ENCODE results near the gene HDAC4.

Gene HDAC4

DNA sequence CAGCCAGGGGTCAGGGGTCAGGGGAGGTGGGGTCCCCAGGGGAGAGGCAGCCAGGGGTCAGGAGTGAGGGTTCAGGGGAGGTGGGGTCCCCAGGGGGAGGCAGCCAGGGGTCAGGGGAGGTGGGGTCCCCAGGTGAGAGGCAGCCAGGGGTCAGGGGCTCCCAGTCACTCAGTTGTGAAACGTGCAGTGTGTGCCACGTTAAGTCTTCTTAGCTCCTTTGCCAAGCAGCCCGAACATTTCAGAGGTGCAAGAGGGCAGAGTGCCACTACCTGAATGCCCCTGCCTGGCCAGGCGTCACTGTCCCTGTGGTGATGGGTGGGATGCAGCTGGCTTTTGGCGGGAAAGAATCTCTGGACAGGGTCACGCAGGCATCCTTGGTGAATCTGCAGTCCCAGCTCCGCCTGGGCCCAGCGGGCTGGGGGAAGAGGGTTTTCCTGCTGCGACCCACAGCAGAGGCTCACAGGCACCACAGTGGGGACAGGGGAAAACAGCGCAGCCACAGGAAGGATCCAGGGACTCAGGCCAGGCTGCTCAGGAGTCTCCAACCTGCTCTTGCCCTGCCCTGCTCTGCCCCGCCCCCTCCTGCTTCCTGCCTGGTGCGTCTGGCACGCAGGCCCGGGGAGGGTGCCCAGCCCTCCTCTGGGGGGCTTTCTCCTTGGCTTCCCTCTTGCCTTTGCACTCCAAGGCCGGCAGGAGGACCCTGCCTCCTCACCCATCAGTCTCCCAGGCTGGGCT lies 364.7 kb downstream of the HDAC4 start:
- Mint-ChIP-seq H3K27ac (no peak overlapping the region), H3K4me3 (no peak overlapping the region), H3K36me3 (no peaks in the 10 kb centered on the region), H3K4me1 (ENCODE audit: low read depth) (no peaks in the 10 kb centered on the region), H3K9me3 (ENCODE audit: low read depth) (no peaks in the 10 kb centered on the region), H3K27me3 (peaks cover 7% of the 10 kb centered on the region)

GRCh38 chr2:239035361-239035814 lies 365.4 kb downstream of the HDAC4 start:
- no peaks in the 10 kb centered on the region for H3K36me3 Mint-ChIP-seq
- no peak overlapping the region for H3K4me3 Mint-ChIP-seq
- H3K27me3 Mint-ChIP-seq, result peaks cover 7% of the 10 kb centered on the region
- H3K4me1 Mint-ChIP-seq (ENCODE audit: low read depth), result no peaks in the 10 kb centered on the region
- no peak overlapping the region for H3K27ac Mint-ChIP-seq
- H3K9me3 Mint-ChIP-seq (ENCODE audit: low read depth), result no peaks in the 10 kb centered on the region

DNA sequence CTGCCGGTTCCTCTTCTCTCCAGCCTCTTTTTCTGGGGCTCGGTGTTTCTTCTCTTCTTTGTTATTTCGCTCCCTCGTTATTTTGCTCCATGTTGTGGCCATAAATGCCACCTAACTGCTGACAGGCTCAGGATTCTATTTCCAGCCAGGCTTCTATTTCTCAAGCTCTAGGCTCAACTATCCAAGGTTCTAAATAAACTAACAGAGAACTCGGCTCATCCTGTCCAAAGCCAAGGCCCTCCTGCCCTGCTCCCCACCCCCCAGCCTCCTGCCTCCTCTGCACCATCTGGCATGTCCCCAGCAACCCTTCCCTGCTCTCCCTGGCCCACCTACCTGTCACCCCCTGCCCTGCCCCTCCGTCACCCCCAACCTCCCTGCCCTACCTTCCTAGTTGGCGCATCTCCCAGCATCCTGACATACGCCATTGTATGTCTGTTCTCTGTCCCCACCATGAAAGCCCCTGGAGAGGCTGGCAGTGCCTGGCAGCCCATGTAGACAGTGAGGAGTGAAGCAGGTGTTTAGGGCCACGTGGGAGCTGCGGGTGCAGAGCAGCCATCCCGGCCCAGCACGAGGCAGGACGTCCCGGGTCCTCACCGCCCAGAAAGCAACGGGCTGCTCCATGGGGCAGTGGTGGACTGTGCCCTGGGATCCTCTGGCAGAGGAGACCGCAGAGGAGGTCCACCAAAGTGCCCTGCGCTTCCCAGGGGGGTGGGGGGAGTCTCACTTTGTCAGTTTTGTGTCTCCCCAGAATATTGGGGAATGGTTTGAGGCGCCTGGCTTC lies 366.1 kb downstream of the HDAC4 start:
- no peaks in the 10 kb centered on the region for H3K4me1 Mint-ChIP-seq (ENCODE audit: low read depth)

DNA sequence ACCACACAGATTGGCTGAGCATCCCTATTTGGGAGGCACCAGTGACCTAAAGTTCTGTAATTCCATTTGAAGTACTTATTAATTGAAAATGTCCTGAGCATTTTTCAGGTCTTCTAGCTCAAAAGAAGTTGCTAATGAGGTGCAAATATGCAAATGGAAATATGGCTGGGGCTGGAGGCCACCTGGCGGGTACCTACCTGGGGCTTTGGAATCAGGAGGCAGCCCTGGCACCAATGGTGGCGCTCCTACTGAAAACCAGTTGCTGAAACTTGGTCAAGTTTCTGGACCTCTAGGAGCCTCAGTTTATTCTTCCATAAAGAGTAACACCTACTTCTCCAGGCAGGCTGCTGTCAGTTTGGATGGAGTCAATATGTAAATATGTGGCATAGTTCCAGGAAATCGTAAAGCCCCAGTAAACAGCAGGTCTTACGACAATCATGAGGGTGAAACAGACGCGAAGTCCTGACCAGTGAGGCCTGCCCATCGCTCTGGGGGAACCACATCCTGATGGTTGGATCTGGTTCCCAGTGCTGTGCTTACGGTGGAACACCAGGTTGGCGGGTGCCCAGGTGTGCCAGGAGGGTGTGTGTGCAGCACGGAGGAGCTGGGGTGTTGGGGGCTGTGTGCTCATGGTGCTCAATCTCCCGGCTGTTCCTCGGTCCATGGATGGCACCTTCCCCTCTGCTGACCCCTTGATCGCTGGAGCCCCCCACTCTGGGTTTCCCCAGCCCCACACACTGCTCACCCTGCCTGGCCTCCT lies 366.8 kb downstream of the HDAC4 start:
- H3K4me3 Mint-ChIP-seq, result no peak overlapping the region
- no peaks in the 10 kb centered on the region for H3K9me3 Mint-ChIP-seq (ENCODE audit: low read depth)
- H3K27me3 Mint-ChIP-seq, result peaks cover 8% of the 10 kb centered on the region
- H3K4me1 Mint-ChIP-seq (ENCODE audit: low read depth), result no peaks in the 10 kb centered on the region
- no peaks in the 10 kb centered on the region for H3K36me3 Mint-ChIP-seq
- H3K27ac Mint-ChIP-seq, result no peak overlapping the region

More for the DNA sequence above, 366.1 kb downstream of the HDAC4 start:
- no peaks in the 10 kb centered on the region for H3K9me3 Mint-ChIP-seq (ENCODE audit: low read depth)
- peaks cover 7% of the 10 kb centered on the region for H3K27me3 Mint-ChIP-seq
- H3K27ac Mint-ChIP-seq, result no peak overlapping the region
- H3K36me3 Mint-ChIP-seq, result no peaks in the 10 kb centered on the region
- H3K4me3 Mint-ChIP-seq, result no peak overlapping the region

DNA sequence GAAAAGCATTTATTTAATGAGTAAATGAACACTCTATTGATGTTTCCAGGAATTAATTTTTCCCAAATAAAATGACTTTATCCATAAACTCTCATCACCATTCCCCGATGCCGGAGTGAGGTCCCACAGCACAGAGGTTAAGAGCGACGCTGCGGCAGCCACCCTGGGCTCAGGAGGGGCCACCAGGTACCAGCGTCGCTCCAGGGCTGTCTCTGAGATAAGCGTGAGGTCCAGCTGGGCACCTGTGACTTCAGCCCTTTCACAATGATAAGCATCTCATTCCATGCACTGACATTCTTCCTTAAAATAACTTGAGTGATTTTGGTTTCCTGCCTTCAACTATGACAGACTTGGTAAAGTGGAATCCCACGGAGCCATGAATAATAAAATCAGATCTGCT lies 370.9 kb downstream of the HDAC4 start:
- Mint-ChIP-seq H3K4me1 (ENCODE audit: low read depth) (no peaks in the 10 kb centered on the region), H3K4me3 (no peak overlapping the region), H3K27me3 (peaks cover 9% of the 10 kb centered on the region), H3K36me3 (no peaks in the 10 kb centered on the region), H3K27ac (no peak overlapping the region), H3K9me3 (ENCODE audit: low read depth) (no peaks in the 10 kb centered on the region)

DNA sequence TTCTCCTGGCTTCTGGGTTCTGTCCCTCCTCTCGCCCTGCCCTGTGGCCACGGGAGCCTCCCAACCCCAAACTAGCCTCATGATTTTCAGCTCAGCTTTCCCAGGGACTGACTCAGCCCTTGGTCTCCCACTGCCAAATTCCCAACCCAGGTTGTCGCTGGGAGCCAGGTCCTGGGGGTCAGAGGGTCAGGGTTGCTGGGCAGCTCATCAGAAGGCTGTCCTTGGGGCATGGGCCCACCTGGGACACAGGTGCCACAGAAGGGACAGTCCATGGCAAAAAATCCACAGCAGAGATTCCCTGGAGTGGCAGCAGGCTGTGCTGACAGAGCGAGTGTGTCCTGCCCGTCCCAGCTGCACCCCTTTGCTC lies 372.6 kb downstream of the HDAC4 start:
- Mint-ChIP-seq H3K9me3 (ENCODE audit: low read depth) (no peaks in the 10 kb centered on the region), H3K27ac (no peak overlapping the region), H3K27me3 (peaks cover 5% of the 10 kb centered on the region), H3K36me3 (no peaks in the 10 kb centered on the region), H3K4me1 (ENCODE audit: low read depth) (no peaks in the 10 kb centered on the region), H3K4me3 (no peak overlapping the region)

GRCh38 chr2:239027391-239028252 lies 373.2 kb downstream of the HDAC4 start:
- H3K36me3 Mint-ChIP-seq, result no peaks in the 10 kb centered on the region
- H3K4me1 Mint-ChIP-seq (ENCODE audit: low read depth), result no peaks in the 10 kb centered on the region
- no peak overlapping the region for H3K4me3 Mint-ChIP-seq
- H3K9me3 Mint-ChIP-seq (ENCODE audit: low read depth), result no peaks in the 10 kb centered on the region
- peaks cover 3% of the 10 kb centered on the region for H3K27me3 Mint-ChIP-seq
- no peak overlapping the region for H3K27ac Mint-ChIP-seq

- Mint-ChIP-seq H3K9me3 (ENCODE audit: low read depth) (no peaks in the 10 kb centered on the region), H3K27ac (no peak overlapping the region), H3K36me3 (no peaks in the 10 kb centered on the region), H3K4me1 (ENCODE audit: low read depth) (no peaks in the 10 kb centered on the region), H3K4me3 (no peak overlapping the region), H3K27me3 (peaks cover 2% of the 10 kb centered on the region)
Observed at GRCh38 chr2:239026711-239027361, 374.0 kb downstream of the HDAC4 start.

DNA sequence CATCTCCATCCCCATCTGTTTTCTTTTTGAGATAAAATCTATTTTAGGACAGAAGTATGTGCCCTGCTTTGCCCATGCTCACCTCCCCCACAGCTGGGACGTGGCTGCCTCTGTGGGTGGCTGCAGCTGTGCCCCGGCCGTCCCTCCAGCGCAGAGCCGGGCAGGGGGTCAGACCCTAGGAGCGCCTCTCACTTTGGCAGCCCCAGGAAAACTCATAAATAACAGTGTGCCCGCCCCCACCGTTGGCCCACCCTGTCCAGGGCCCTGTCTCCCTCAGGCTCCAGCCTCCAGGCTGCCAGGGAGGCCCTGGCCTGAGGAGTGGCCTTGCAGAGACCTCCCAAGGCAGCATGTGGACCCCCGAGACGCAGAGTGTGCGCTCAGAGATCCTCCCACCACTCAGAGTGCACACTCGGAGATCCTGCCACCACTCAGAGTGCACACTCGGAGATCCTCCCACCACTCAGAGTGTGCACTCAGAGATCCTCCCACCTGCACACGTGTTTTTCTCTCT lies 374.8 kb downstream of the HDAC4 start:
- Mint-ChIP-seq H3K4me1 (ENCODE audit: low read depth) (no peaks in the 10 kb centered on the region), H3K36me3 (no peaks in the 10 kb centered on the region), H3K27ac (no peak overlapping the region), H3K27me3 (peaks cover 4% of the 10 kb centered on the region), H3K9me3 (ENCODE audit: low read depth) (no peaks in the 10 kb centered on the region), H3K4me3 (no peak overlapping the region)

GRCh38 chr2:239025096-239025801 lies 375.6 kb downstream of the HDAC4 start:
- no peaks in the 10 kb centered on the region for H3K36me3 Mint-ChIP-seq
- no peak overlapping the region for H3K4me3 Mint-ChIP-seq
- peaks cover 4% of the 10 kb centered on the region for H3K27me3 Mint-ChIP-seq
- H3K9me3 Mint-ChIP-seq (ENCODE audit: low read depth), result no peaks in the 10 kb centered on the region
- no peaks in the 10 kb centered on the region for H3K4me1 Mint-ChIP-seq (ENCODE audit: low read depth)
- H3K27ac Mint-ChIP-seq, result no peak overlapping the region

DNA sequence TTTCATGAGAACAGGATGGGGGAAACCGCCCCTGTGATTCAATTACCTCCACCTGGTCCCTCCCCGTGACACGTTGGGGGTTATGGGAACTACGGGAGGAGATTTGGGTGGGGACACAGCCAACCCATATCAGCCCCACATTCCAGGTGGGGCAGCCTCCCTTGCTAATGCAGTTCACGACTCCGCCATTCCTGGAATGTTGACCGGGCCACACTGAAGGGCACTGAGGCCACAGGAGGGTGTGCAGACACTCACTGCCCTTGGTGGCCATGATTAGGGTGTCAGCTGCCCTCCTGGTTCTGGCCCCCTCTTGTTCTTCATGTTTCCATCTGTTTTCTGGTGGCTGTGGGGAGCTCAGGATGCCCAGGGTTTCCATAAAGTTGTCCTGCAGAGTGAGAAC lies 376.6 kb downstream of the HDAC4 start:
- H3K27me3 Mint-ChIP-seq, result peaks cover 6% of the 10 kb centered on the region
- H3K4me3 Mint-ChIP-seq, result no peak overlapping the region
- H3K9me3 Mint-ChIP-seq (ENCODE audit: low read depth), result no peaks in the 10 kb centered on the region
- no peak overlapping the region for H3K27ac Mint-ChIP-seq
- H3K4me1 Mint-ChIP-seq (ENCODE audit: low read depth), result no peaks in the 10 kb centered on the region
- no peaks in the 10 kb centered on the region for H3K36me3 Mint-ChIP-seq

- Mint-ChIP-seq H3K36me3 (no peaks in the 10 kb centered on the region), H3K27me3 (peaks cover 4% of the 10 kb centered on the region), H3K27ac (no peak overlapping the region), H3K4me3 (no peak overlapping the region), H3K9me3 (ENCODE audit: low read depth) (no peaks in the 10 kb centered on the region), H3K4me1 (ENCODE audit: low read depth) (no peaks in the 10 kb centered on the region)
Observed at GRCh38 chr2:239022437-239023260, 378.2 kb downstream of the HDAC4 start.
